Stimulated activated CD8-positive, alpha-beta memory T cell treated with anti-CD3 and anti-CD28 coated beads, Interleukin-12 subunit alpha, Interleukin-12 subunit beta, amount 100 ng/mL, for 24 hours (primary cell): ENCODE data around the gene FBXO46.

Experiments
- DNase-seq: peaks from one replicate; pipeline ENCODE4 v3.0.0-alpha.2; 2020; ENCODE audit errors: extremely low read depth

The FBXO46 gene, protein sequence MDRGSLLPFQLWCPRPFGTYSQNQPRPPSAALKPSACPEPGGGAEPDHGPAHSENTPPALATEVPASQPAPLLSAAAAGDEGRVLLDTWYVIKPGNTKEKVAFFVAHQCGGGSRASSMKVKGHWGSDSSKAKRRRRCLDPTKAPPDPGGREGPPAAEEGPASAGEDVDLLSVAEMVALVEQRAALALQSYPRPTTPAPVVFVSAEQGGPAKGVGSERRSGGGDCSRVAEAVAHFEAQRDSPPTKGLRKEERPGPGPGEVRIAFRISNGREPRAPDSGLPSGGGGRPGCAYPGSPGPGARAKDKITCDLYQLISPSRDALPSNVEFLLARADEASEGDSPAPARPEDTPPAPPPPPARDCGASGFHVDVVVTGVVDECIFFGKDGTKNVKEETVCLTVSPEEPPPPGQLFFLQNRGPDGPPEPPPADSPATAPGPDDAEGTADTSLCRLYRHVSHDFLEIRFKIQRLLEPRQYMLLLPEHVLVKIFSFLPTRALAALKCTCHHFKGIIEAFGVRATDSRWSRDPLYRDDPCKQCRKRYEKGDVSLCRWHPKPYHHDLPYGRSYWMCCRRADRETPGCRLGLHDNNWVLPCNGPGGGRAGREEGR

DNA sequence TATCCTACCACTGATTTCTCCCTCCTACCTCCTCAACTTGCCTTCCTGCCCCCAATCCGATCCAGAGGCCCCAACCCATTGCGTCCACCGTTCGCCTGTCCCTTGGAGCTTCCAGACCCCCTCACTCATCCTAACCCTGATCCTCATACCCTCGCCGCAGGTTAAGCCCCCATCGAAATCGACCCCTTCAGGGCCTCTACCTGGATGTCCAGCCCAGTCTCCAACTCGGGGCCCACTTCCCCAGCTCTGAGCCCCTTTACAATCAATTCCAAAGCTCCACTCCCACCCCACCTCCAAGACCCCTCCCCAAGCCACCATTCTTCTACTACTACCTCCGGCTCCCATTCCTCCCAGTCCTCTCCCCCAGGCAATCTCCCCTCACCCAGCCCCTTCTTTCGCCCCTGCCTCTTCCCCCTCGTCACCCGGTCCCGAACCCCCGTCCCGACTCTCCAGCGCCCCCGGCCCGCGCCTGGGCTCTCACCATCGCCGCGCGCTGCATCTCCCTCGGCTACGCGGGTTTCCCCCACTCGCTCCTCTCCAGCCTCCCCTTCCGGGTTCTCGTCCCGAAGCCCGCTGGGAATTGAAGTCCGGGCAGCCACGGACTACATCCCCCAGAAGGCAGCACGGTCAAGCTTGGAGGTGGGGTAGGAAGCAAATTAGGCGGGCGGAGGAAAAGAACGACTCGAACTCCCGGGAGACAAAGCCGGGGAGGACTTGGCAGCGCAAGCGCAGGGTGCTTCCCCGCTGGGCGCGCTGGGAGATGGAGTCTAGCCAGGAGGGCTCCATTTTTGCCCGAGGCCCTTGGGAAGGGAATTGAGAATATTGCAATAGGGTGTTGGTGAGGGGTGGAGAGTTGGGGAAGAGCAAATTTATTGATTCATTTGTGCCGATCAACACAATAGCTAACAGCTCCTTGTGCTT lies at the start of gene FBXO46:
Gene FBXO46, minus strand, starts transcription at position 529 of the 921 bp plus-strand sequence. CDS start 17,401 bp downstream, outside the sequence.
- peak; percentile 77 for DNase-seq

DNA sequence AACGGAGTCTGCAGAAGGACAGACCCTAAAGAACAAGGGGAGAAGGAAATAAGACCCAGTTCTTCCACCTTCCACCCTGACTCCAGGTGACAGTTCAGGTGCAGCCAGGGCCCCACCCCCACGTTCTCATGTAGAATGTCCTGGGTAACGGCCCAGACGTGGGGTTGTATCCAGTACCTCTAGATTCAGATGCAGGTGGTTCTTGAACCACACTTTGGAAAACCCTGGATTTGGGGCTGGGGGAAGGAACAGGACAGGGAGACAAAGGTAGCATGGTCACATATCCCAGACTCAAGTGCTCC lies 49.4 kb upstream of the FBXO46 start:
- DNase-seq = no peak

DNA sequence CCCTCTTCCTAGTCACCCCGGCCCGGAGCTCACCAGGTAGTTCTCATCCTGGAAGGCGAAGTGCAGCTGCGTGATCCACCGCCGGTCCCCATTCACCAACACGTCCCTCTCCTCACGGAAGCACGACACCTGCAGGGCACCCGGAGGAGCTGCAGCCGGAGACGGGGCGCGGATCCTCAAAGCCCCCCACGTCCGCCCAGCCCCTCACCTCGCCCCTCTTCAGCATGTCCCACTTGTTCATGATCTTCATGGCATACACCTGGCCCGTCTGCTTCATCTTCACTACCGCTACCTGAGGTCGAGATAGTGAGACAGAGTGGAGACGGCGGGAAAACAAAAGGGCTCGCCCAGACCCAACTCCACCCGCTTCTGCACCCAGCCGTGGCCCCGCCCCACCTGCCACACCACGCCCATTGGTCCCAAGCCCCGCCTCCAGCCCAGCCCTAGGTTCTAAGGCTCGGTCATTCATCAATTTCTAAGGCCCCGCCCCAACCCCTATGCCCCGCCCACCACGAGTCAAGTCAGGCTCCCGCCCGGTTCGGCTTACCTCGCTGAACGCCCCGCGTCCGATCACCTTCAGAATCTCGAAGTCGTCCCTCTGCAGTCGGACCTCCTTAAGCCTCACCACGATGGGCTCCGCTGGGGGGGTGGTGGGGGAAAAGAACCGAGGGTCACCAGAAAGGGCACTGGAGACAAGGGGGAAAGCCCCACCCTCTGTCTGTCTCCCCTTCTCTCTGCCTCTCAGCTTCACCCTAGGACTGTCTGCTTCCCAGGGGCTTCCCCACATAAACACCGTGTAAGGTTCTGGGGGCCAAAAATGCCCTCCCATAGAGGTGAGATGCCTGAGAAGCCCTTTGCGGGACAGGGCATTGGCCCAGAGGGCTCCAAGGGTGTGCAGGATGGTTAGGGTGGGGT lies 48.8 kb upstream of the FBXO46 start:
- peak; percentile 74 for DNase-seq

DNA sequence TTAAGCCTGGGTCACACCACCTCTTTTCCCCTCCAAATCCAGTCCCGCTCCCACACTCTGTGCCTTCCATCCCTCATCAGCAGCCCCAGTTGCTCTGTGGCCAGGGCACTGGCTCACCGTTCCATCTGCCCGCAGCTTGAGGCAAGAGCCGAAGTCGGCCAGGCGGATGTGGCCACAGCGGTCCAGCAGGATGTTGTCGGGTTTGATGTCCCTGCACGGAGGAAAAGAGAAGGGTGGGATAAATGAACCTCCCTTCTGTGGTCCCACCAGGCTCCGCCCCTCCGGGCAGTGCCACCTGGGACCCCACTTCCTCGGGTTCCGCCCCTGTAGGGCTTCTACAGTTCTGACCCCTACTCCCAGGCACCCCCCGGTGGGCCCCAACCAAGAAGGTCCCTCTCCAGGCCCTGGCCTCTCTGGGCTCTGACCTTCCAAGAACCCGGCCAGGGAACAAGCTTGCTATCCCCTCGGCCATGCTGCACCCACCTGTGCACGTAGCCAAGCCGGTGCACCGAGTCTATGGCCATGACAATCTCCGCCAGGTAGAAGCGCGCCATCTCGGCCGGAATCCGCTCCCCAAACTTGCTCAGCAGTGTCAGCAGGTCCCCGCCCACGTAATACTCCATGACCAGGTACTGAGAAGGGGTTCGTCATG lies 47.4 kb upstream of the FBXO46 start:
- no peak for DNase-seq

DNA sequence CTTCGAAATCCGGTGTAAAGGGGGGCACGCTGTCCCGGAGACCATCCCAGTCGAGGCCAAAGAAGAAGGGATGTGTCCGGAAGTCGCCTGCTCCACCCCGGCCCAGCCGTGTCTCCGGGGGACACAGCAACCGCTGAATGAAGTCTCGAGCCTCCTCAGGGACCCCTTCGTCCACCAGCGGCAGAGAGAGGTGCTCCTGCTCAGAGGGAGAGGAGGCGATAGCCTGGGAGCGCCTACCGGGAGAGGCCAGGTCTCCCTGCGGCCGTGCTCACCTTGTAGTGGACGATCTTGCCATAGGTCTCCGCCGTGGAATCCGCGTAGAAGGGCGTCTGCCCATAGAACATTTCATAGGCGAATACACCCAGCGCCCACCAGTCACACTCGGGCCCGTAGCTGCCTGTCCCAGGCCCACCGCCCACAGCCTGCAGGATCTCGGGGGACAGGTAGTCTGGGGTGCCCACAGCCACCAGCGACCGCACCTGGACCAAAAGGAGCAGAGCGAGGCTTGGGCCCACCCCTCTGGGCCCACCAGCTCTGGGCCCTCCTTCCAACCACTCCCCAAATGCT lies 46.8 kb upstream of the FBXO46 start:
- no peak for DNase-seq

DNA sequence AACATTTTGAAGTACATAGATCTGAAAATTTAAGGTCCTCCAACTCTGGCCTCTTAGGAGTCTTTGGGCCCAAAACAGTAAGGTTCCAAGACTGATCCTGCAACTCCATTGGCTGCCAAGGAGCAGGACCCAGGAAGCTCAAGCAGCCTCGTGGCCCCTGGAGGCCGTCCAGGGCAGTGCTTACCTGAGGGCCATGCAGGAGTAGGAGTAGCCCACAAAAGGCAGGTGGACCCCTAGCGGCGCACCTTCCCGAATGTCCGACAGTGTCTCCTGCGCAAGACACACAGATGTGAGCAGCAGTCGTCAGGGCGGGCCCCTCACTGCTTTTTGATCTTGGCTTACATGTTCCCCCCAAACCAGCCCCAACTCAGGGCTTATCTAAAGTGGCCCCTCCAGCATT lies 44.1 kb upstream of the FBXO46 start:
- DNase-seq = no peak

DNA sequence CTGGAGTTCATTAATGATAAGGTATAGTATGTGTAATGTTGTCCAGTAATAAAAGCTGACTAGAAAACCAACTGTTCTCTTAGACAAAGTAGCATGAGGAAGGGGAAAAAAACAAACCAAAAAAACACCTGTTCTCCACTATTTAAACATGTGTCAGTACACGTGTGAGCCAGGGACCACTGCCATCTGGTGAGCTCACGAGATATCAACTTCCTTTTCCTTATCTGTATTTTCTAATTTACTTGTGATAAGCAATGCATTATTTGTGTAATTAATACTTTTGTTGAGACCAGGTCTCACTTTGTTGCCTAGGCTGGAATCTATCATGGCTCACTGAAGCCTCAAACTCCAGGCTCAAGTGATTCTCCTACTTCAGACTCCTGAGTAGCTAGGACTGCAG lies 42.7 kb upstream of the FBXO46 start:
- DNase-seq = no peak

DNA sequence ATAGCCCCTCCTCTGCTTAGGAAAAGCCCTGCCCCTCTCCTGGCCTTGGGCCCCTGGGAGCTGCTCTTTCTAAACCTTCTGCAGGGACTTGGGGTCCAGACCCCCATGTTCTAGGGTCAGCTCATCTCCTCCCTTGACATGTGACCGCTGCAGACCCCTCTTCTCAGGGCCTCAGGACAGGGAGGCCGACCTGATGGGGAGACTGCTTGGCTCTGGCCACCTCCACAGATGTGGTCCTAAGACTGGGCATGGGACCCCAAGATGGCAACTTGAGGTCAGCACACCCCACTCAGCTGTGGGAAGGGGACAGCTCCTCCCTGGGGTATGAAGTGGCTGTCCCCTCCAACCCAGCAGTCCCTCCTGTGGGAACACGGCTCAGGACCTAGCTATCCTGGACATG lies 42.2 kb upstream of the FBXO46 start:
- DNase-seq = no peak

DNA sequence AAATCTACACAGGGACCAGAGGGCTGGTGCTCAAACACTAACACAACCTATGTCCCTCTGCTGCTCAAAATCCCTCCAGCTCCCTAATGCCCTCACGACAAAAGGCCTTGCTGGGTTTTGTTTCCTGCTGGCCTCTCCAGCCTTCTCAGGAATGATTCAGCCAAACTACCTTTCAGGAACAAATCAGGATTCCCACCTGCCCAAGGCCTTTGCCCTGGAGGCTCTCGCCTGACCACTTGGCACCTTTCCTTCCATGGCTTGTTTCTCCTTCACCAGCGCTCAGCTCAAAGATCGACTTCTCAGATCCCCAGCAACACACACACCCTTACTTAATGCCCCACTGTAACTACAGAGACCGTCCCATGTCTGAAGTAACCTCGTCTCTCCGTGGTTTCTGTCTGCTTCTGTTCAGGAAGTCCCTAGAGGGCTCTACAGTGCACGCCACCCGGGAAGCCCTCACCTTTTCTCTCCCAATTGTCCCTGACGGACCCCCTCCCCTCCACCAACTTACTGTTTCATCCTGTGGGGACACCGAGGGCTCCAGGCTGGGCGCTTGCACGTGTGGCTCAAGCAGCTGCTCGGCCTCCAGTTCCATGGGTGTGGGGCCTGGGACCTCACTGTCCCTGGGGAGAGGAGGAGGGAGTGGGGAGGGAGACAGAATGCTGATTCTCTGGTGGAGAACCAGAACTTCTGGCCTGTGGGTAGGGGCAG lies 41.6 kb upstream of the FBXO46 start:
- no peak for DNase-seq

DNA sequence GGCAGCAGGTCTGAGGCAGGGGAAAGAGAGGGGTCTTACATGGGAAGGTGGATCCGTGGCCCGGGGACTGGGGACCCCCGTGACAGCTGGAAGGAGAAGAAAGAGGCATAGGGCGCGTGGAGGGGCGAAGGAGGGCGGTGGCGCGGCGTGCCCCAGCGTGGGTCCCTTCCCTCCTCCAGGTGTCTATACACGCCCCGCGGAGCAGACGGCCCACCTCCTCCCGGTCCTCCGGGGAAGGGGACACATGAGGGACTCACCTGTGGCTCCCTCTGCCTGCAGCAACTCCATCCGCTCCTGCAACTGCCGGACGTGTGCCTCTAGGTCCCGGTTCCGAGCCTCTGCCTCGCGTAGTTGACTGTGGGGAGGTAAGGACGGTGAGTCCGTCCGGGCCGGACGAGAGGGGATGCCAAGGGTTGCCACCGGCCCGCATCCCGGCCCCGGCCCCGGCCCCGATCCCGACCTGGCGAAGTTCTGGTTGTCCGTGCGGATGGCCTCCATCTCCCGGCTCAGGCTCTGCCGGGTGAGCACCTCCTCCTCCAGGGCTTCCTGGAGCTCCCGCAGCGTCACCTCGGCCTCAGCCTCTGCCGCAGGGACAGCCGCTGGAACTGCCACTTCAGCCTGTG lies 40.7 kb upstream of the FBXO46 start:
- DNase-seq = no peak

DNA sequence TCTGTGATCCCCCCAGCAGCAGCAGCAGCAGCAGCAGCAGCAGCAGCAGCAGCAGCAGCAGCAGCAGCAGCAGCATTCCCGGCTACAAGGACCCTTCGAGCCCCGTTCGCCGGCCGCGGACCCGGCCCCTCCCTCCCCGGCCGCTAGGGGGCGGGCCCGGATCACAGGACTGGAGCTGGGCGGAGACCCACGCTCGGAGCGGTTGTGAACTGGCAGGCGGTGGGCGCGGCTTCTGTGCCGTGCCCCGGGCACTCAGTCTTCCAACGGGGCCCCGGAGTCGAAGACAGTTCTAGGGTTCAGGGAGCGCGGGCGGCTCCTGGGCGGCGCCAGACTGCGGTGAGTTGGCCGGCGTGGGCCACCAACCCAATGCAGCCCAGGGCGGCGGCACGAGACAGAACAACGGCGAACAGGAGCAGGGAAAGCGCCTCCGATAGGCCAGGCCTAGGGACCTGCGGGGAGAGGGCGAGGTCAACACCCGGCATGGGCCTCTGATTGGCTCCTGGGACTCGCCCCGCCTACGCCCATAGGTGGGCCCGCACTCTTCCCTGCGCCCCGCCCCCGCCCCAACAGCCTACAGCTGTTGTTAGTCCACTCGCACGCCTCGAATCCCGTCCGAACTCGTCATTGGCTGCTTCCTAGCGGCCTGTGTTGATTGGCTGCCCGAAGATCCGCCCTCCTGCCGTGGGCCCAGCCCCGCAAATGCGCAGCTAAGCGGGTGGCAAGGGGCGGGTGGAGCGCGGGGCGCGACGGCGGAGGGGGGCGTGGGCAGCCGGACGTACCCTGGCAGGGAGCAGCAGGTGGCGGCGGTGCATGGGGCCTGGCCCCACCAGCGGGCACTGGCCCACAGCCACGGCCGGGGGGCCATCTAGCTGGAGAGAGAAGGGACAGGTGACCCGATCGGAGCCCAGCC lies 39.8 kb upstream of the FBXO46 start:
- peak; percentile 72 for DNase-seq

DNA sequence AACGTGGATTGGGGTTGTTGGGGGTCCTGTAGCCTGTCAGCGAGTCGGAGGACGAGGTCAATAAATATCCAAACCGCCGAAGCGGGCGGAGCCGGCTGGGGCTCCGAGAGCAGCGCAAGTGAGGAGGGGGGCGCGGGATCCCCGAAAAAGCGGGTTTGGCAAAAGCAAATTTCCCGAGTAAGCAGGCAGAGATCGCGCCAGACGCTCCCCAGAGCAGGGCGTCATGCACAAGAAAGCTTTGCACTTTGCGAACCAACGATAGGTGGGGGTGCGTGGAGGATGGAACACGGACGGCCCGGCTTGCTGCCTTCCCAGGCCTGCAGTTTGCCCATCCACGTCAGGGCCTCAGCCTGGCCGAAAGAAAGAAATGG lies 39.1 kb upstream of the FBXO46 start:
- no peak for DNase-seq

DNA sequence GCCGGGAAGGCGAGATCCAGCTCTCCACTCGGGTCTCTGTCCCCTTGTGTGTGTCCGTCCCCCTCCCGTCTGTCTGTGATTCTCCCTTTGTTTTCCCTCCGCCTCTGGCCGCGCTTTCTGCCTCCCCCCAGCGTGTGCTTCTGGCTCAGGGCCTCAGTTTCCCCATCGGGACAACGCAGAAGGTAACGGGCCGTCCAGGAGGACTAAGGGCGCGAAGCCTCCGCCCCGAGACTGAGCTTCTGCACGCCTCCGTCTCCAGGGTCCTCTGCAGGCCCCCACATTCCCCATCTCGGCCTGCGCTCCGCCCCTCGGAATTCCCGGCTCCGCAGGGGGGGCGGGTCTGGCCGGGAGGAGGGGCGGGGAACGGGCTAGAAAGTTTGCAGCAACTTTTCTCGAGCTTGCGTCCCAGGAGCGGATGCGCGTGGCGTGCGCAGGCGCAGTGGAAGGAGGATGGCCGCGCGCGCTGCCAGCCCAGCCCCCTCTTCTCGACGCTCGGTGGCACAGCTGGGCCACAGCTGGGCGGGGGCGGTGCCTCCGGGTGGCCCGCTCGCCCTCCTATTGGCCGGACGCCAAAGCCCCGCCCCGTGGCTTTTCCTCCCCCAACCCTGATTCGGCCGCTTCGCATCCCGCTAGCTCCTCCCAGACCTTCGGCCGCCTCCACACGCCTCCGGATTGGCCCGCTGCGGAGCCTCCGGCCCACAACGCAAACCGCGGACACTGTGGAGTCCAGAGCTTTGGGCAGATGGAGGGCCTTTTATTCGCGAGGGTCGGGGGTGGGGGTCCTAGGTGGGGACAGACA lies 38.5 kb upstream of the FBXO46 start, which contains the start of gene SIX5:
Gene SIX5, minus strand, starts transcription at position 269 of the 799 bp plus-strand sequence. CDS start 408 bp downstream, outside the sequence.
- DNase-seq = peak; percentile 85

DNA sequence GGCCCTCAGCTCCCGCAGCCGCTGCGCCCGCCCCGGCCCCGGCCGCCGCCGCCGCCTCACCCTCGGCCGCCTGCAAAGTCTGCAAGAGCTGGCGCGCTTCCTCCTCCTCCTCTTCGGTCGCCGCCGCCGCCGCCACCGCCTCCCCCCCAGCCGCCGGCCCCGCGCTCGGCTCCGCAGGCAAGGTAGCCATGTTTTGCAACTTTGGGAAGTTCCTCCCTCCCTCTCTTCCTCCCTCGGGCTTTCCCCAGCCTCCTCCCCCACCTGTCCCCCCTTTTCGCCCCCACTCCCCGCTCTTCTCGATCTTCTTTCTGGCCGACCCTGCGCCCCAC lies 37.9 kb upstream of the FBXO46 start:
- DNase-seq = no peak

DNA sequence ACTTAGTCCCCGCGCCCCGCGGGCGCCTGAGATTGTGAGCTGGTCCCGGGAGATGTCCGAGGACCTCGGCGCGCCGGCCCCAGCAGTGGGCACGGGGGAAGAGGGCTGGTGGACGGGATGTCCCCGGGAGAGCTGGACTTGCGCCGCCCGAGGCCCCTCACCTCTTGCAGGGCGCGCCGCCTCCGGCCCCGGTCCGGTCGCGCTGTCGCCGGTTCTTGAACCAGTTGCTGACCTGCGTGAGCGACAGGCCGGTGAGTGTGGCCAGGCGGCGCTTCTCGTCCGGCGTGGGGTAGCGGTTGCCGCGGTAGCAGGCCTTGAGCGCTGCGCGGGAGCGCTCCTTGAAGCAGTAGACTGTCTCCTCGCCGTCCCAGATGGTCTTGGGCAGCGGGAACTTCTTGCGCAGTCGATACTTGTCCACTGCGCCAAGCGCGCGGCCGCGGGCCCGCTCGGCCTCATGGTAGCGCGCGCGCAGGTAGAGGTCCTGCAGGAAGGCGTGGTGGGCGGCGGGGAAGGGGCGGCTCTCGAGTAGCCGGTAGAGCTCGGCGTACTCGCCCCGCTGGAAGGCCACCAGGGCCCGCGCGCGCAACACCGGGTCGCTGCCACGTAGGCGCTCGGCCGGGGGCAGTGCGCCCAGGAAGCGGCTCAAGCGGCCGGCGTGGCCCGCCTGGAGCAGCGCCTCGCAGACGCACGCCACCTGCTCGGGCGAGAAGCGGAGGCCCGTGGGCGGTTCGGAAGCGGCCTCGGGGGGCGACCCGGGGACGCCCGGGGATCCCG lies 37.4 kb upstream of the FBXO46 start:
- DNase-seq = no peak

DNA sequence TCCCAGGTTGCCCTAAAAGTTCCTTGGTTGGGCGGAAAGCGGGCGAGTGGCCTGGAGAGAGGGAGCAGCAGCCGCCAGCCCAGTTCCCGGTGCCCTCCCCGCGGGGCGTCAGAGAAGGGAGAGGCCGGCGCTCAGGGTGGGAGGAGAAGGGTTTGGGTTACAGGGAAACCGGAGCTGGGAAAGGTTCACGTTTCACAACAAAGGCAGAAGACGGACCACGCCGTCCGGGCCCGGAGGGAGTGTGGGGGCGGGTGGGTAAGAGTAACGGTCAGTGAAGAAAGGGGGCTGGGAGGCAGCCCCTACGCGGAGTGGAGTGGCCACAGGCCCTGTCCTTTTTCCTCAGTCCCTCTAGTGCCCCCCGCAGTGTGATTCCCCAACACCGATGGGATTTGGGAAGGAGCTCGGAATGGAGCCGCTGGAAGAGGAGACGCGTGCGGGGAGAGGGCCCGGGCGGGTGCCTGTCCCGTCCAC lies 36.7 kb upstream of the FBXO46 start:
- DNase-seq = no peak

DNA sequence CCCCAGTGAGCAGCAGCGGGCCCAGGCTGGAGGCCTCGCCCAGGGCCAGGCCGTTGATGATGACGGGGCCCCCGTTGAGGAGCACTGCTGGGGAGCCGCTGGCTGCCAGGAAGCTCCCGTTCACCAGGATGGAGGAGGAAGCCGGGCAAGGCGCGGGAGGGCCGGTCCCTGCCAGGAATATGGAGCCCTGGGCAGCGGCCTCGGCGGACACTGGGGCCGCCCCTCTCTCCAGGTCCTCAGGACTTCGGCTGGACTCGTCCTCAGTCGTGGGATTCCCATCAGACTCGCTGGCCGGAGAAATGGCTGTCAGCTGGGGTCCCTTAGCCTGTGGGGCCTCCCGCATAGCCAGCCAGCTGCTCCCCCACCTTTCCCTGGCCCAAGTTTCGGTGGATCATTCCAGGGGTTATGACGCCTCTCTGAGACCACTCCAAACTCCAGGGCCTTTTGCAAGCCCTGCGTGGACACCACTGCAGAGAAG lies 36.2 kb upstream of the FBXO46 start:
- no peak for DNase-seq
